Astrocyte (in vitro differentiated cells and primary cell): ENCODE measurements around the gene ULBP1.

Source experiments
- EZH2 ChIP-seq: IDR thresholded peaks from 2 replicates; pipeline ENCODE4 v1.6.1; 2012; ENCODE audit warnings: mild to moderate bottlenecking, low read length, inconsistent platforms; ENCODE audit not compliant: insufficient read depth
- TF ChIP-seq, protein P1 (sequence below): IDR thresholded peaks from 2 replicates; pipeline ENCODE4 v1.5.1; 2011; ENCODE audit warnings: low read depth, mild to moderate bottlenecking, inconsistent platforms, low read length, moderate library complexity; ENCODE audit not compliant: insufficient read depth

DNA sequence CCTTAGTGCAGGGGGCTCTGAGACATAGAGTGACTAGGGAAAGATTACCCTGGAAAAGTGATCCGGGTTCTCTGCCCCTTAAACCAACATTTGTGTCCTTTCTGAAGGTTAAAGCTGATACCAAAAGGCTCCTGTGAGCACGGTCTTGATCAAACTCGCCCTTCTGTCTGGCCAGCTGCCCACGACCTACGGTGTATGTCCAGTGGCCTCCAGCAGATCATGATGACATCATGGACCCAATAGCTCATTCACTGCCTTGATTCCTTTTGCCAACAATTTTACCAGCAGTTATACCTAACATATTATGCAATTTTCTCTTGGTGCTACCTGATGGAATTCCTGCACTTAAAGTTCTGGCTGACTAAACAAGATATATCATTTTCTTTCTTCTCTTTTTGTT, 15.1 kb upstream of the ULBP1 start:
- TF ChIP-seq, protein P1, sequence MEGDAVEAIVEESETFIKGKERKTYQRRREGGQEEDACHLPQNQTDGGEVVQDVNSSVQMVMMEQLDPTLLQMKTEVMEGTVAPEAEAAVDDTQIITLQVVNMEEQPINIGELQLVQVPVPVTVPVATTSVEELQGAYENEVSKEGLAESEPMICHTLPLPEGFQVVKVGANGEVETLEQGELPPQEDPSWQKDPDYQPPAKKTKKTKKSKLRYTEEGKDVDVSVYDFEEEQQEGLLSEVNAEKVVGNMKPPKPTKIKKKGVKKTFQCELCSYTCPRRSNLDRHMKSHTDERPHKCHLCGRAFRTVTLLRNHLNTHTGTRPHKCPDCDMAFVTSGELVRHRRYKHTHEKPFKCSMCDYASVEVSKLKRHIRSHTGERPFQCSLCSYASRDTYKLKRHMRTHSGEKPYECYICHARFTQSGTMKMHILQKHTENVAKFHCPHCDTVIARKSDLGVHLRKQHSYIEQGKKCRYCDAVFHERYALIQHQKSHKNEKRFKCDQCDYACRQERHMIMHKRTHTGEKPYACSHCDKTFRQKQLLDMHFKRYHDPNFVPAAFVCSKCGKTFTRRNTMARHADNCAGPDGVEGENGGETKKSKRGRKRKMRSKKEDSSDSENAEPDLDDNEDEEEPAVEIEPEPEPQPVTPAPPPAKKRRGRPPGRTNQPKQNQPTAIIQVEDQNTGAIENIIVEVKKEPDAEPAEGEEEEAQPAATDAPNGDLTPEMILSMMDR: no peak
- no peak for TF ChIP-seq EZH2
